Activated gamma-delta T cell treated with anti-CD3 and anti-CD28 coated beads, Interleukin-2, amount 50 U/mL, for 16 hours (primary cell): ENCODE results near the gene PIM3.
A peak's percentile ranks its signal among the peaks of the same experiment; 100 is the strongest.

ENCODE experiments used
- DNase-seq: peaks from one replicate; pipeline ENCODE4 v3.0.0-alpha.2; 2020; ENCODE audit warnings: low read depth

Gene PIM3

DNA sequence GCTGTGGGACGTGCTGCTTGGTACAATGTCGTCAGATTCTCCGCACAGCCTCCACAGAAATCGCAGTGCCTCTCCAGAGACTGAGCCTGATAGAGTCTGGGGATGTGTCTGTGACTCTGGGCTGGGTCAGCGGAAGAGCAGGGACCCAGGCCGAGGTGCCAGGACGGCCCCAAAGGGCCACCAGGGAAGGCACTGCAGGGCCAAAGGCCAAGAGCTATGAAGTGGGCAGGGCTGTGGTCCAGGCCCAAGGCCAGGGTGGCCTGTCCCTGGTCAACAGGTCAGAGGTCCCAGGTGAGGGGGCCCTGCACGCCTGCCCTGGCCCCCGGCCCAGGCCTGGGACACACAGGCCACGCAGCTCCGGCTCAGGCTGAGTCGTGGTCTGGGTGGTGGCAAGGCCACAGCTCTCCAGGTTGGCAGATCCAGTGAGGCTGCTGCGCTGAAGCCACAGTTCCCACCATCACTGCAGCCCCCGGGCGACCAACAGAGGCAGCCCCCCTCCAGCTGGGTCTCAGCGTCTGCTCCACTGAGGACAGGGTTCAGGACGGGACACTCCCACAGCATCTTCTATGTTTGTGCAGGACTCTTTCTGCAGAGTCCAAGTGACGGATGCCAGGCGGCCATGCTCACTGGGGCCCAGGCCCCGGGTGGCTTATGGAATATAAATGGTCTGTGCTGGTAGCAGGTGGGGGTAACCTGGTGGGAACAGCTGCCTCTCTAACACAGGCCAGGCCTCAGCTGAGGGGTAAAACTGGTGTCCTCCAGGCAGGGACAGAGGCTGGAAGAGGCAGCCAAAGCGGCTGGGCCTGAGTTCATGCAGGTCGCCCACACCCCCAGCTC lies 4.8 kb upstream of the PIM3 start:
- no peak for DNase-seq

DNA sequence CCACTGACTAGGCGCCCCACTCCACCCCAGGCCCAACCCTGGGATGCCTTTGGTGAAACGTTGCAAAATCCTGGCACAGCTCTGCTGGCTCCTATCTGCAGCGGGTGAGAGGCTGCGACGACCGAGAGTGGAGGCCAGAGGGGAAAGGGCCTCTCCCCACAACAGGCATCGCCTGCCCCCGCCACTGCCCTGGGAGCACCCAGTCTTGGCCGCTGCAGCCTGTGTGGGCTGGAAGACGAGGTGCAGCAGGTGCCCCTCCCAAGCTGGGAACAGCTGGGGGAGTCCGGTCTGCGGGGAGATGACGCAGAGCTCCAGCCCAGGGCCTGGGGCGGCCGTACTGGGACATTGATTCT lies 4.2 kb upstream of the PIM3 start:
- no peak for DNase-seq

DNA sequence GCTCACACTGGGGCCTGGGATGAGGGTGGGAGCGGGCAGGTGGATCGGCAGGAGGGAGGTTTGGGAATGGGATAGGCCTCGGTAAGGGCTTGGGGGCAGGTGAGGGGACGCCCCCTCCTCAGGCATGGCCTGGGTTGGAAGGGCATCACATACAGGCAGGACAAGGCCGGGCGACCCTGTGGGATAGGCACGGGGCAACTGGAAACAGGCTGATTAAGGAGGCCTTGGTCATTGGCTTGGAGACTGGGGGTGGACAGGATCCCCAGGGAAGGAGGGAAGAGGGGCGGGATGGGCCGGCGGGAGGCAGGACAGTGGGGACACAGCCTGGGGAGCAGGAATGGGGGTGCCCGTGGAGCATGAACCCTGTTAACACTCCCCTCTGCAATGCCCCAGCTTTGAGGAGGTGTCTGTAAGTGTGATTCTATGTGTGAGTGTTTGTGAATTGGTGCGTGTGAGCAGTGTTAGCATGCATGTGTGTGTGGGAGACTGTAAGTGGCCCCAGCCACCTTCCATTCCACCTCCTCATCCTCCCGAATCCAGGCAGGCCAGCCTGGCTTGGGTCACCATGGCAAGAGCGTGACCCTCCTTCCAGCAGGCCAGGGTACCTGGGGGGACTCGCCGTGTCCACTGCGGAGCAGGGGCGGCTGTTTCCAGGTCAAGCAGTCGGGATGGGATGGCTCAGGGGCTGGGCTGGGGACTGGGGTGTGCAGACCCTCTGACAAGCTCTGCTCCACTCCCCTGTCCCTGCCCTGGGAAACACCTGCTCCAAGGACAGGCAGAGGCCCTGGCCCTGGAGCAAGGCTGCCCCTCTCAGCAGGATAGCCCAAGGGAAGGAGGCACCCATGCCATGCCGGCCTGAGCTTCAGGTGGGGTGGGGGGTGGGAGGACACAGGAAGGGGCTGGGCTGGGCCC lies 3.4 kb upstream of the PIM3 start:
- DNase-seq, result no peak

DNA sequence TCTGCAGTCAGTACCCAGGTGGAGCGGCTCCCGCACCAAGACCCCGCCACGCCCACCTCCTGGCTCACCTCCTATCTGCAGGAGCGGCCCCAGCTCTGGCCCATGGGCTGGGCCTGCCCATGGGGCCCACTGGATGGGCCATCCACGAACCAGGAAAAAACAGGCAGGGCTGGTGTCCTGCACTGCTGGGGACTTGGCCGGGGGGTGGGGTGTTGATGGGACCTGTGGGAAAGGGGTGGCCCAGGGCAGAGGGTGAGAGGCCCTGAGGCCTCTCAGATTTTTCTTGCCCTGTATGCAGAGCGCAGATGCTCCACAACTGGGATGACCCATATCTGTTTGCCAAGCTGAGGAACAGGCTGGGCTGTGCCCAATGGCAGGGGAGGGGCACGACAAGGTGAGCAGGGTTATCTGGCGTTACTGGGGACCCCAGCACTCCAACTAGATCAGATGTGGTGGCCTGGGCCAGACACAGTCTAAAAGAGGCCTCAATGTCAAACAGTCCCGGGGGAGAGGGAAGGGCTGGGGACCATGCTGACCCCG lies 2.7 kb upstream of the PIM3 start:
- no peak for DNase-seq

DNA sequence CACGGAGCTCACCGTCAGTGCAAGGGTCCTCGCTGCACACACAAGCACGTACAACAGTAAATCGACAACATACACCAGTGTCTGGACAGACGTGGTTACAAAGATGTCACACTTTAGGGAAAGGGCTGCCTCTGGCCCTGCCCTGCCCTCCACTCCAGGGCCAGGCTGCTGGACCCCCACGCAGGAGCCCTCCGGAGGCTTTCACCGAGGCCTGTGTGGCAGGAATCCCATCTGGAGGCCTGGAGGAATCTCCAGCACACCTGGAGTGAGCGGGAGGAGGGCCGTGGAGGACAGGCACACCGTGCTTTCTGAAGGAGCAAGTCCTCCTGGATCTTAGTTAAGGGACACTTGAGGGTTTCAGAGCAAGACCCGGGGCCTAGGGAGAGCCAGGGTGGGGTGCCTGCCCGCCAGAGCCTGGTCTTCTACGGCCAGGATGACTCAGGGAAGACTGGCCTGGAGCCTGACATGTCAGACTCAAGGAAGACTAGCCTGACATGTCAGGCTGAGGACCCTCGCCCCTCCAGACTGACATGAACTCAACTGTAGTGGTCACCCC lies 2.1 kb upstream of the PIM3 start:
- DNase-seq, result no peak

DNA sequence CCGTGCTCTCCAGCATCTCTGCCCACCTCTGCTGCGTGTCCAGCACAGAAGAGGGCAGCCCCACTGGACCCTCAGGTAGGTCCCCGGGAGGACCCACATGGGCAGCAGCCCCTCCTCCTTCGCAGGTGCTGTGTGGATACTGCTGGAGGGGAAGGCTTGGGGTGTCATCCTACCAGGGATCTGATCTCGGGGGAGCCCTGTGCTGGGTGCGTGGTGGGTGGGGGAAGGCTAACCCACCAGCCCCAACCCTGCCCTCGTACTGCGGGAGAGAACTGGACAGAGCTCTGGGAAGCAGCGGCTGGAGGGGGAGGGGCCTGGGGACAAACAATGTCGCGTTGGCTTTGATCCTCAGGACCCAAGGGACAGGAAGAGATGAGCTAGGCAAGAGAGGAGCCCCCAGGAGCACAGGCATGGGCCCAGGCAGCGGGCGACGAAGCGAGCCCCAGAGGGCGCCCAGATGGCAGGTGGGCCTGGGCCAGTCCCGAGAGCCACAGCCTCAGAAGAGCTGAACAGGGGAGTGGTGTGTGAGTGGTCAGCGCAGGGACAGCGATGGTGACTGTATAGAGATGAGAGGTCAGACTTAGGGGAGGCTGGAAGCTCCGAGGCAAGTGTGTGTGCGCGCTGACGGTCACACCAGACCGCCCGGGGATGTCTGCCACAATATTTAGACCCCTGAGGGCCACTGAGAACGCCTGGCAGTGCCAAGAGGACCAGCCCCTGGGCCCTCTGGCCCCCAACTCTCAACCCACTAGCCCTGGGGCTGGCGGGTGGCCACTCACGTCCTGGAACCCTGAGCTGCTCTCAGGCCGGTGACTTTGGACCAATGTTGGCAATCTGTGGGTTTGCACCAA lies 1.4 kb upstream of the PIM3 start:
- no peak for DNase-seq

DNA sequence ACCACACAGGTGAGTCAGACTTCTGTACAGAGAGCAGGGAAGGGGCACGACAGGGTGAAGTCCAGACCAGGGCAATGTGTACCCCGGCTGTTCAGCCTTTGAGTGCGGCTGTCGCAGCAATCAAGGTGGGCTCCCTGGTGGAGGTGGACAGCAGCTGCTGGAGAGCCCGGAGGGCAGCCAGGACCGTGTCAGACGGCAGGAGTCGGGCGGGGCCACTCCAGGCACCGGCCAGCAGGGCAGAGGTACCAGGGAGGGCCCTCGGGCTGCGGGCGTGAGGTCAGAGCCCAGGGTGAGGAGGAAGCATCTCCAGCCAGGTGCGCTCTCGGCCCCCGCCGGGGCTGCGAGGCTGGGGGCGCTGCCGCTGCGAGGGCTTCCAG lies 802 bp upstream of the PIM3 start:
- DNase-seq, result no peak

DNA sequence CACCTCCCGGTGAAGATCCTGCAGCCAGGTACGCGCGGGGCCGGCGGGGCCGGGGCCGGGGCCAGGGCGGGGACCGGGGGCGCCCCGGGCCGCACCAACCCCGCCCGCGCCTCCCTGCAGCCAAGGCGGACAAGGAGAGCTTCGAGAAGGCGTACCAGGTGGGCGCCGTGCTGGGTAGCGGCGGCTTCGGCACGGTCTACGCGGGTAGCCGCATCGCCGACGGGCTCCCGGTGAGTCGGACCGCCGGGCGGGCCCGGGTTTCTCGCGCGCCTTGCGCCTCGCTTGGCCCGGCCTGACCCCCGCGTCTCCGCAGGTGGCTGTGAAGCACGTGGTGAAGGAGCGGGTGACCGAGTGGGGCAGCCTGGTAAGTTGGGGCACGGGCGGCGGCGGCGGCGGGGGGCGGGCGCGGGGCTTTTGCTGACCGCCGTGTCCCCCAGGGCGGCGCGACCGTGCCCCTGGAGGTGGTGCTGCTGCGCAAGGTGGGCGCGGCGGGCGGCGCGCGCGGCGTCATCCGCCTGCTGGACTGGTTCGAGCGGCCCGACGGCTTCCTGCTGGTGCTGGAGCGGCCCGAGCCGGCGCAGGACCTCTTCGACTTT lies 531 bp downstream of the PIM3 start:
- no peak for DNase-seq

DNA sequence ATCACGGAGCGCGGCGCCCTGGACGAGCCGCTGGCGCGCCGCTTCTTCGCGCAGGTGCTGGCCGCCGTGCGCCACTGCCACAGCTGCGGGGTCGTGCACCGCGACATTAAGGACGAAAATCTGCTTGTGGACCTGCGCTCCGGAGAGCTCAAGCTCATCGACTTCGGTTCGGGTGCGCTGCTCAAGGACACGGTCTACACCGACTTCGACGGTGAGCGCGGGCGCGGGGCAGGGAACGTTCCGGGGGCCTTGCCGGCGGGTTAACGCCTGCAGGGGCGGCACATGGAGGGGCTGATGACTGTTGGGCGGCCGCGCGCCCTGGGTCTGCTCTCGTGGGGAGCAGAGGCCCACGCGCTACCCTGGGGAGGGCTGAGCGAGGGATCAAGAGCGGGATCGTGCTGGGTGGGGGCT lies 1.0 kb downstream of the PIM3 start:
- DNase-seq, result no peak

DNA sequence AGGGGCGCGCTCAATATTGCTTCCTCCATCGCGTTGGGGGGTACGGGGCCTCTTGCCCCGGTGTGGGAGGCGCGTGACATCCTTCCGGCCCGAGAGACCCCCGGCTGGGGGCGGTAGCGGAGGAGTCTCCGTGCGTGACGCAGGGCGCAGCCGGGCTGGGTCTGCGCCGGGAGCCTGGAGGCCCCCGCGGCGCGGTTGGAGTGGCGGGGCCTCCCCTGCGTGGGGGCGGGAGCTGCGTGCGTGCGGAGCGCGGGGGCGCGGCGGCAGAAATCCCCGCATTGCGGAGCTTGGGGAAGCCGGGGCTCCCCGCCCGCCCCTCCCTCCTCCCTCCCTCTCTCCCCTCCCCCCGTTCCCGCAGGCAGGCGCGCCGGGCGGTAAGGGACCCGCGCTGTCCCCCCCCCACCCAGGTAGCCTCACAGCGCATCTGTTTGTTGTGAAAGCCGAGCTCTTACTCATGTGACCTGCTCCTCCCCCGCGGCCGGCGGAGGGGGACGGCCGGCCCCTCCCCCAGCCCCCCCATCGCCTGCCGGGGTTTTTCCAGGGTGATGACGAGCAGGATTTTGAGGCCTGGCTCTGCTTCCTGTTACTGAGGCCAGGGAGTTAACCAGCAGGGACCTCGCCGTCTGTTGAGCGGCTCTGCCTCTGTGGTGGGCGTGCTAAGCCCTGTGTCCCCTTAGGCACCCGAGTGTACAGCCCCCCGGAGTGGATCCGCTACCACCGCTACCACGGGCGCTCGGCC lies 1.6 kb downstream of the PIM3 start:
- peak; percentile 81 for DNase-seq

DNA sequence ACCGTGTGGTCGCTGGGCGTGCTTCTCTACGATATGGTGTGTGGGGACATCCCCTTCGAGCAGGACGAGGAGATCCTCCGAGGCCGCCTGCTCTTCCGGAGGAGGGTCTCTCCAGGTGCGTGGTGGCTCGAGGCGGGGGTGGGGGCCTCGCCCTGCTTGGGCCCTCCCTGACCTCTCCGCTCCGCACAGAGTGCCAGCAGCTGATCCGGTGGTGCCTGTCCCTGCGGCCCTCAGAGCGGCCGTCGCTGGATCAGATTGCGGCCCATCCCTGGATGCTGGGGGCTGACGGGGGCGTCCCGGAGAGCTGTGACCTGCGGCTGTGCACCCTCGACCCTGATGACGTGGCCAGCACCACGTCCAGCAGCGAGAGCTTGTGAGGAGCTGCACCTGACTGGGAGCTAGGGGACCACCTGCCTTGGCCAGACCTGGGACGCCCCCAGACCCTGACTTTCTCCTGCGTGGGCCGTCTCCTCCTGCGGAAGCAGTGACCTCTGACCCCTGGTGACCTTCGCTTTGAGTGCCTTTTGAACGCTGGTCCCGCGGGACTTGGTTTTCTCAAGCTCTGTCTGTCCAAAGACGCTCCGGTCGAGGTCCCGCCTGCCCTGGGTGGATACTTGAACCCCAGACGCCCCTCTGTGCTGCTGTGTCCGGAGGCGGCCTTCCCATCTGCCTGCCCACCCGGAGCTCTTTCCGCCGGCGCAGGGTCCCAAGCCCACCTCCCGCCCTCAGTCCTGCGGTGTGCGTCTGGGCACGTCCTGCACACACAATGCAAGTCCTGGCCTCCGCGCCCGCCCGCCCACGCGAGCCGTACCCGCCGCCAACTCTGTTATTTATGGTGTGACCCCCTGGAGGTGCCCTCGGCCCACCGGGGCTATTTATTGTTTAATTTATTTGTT lies 2.4 kb downstream of the PIM3 start:
- peak; percentile 0 for DNase-seq

DNA sequence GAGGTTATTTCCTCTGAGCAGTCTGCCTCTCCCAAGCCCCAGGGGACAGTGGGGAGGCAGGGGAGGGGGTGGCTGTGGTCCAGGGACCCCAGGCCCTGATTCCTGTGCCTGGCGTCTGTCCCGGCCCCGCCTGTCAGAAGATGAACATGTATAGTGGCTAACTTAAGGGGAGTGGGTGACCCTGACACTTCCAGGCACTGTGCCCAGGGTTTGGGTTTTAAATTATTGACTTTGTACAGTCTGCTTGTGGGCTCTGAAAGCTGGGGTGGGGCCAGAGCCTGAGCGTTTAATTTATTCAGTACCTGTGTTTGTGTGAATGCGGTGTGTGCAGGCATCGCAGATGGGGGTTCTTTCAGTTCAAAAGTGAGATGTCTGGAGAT lies 3.1 kb downstream of the PIM3 start:
- no peak for DNase-seq

DNA sequence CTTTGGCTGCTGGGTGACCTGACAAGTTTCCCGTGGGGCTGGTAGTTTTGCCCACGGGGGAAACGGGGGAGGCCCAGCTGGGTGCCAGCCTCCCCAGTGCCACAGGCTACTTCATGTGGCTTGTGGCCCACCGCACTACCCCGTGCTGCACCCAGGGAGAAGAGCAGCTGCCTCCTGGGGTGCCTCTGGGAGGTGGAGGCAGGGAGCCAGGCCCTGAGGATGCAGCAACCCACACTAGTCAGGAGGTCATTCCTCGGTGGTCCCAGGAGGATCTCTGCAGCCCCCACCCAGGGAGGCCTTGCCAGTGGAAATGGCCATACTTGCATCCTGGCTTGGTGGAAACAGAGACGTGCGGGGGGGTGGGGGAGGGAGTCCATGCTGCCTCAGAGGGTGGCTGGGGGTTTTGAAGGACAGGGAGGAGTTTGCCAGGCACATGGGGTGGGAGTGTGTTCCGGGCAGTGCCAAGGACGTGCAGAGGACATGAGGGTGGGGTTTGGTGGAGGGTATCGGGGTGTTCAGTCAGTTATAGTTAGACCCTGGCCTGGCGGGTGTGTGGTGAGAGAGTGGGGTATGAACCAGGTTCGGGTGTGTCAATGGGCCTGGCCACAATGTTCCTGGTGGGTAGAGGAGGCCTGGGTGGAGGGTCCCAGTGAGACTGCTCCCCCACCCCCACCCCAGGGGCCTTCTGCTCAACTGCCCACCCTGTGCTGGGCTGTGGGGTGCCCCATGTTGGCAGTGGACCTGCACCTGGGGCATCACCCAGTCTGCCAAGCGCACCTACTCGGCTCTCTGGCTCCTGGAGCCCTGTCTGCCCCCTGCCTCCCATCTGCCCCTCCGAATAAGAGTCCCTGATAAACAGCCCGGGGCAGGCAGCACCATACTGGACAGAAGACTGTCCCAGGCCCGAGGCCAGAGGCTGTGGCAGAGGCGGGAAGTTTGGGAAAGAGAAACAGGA lies 3.8 kb downstream of the PIM3 start:
- no peak for DNase-seq

DNA sequence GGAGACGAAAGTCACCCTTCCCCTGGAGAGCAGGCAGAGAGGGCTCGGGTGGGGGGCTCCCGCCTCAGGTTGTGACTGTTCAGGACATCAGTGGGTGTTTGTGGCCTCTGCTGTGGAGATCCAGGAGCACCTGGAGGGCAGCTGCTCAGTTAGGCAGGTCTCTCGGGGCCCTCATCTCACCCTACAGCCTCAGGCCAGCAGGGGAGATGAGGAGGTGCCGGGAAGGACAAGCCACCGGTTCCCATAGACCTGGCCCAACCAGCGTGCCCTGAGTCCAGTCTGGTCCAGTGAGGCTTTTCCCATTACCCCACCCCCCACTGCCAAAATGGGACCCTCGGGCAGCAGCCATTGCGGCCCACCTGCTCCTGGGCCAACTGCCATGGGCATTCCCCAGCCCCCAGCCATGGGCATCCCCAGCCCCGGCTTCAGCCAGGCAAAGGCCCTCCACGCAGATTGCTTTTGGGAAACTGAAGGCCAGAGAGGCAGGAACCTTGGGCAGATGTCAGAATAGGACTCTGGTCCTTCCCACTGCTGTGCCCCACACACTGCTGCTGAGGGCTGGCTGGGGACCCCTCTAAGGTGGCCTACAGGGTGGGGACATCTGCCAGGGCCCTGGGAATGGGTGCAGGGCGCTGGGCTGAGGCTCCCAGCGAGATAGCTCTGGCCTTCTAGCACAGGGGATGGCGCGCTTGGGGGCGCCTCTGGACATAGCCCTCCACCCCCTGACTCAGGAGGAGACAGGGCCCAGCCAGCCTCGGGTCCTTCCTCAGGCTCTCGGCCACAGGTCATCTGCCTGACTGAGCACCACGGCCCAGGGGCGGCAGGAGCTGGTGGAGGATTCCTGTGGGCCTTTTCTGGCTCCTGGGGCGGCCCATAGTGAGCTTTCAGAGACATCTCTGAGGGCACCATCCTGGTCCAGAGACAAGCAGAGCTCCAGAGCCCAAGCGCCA lies 4.8 kb downstream of the PIM3 start:
- no peak for DNase-seq

DNA sequence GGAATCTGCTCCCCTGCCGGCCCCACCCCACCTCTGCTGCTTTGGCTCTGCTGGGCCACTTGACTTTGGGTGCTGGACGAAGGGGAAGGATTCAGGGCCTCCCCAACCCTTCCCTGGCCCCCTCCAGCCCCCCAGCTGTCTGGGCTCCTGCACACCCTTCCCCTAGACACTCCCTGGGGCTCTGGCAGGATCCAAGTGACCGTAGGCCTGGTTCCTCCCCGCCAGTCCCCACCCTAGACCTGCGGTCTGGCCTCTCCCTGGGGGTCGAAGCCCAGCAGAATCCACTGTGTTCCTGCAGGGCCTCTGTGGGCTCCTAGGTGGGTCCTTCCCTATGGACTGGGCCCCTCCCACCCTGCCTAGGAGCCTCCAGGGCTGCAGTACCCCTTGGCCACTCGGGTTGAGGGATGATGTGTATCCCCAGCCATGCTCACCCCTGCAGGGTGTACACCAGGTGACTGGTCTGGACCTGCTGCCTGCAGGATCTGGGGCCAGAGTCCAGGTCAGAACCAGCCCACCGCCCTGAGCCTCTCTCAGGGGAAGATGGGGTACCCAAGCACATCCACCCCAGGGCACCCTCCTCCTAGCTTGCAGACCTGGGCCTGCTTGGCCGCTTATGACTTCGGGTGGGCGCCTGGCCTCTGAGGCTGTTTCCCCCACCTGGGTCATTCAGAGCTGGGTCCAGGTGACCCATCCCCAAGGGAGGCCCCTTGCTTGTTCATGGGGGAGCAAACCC lies 5.6 kb downstream of the PIM3 start:
- DNase-seq, result no peak
